Measurements from ENCODE around the gene CHID1.
A peak's percentile ranks its signal among the peaks of the same experiment; 100 is the strongest.

CHID1 gene

GRCh38 chr11:870127-870413, 40.5 kb downstream of the CHID1 start:
- Histone ChIP-seq H3K9me3 (ENCODE audit: control insufficient read depth, insufficient read depth, low read length) (no peaks in the 10 kb centered on the region), H3K27me3 (ENCODE audit: control insufficient read depth, insufficient read depth, low read length) (no peaks in the 10 kb centered on the region), H3K4me1 (ENCODE audit: control insufficient read depth, insufficient read depth, low read length) (no peaks in the 10 kb centered on the region), H3K9ac (ENCODE audit: low read depth, low read length) (no peak overlapping the region), H3K27ac (ENCODE audit: low read depth, low read length) (no peak overlapping the region), H3K4me3 (ENCODE audit: low read depth, low read length) (no peak overlapping the region), H3K36me3 (ENCODE audit: control insufficient read depth, insufficient read depth, low read length) (peaks cover 20% of the 10 kb centered on the region)

GRCh38 chr11:869399-870126, 41.0 kb downstream of the CHID1 start:
- Histone ChIP-seq H3K36me3 (ENCODE audit: control insufficient read depth, insufficient read depth, low read length) (peaks cover 17% of the 10 kb centered on the region), H3K27ac (ENCODE audit: low read depth, low read length) (no peak overlapping the region), H3K27me3 (ENCODE audit: control insufficient read depth, insufficient read depth, low read length) (no peaks in the 10 kb centered on the region), H3K4me3 (ENCODE audit: low read depth, low read length) (no peak overlapping the region), H3K9ac (ENCODE audit: low read depth, low read length) (no peak overlapping the region), H3K9me3 (ENCODE audit: control insufficient read depth, insufficient read depth, low read length) (no peaks in the 10 kb centered on the region), H3K4me1 (ENCODE audit: control insufficient read depth, insufficient read depth, low read length) (no peaks in the 10 kb centered on the region)

GRCh38 chr11:868802-869201, 41.8 kb downstream of the CHID1 start:
- no peak overlapping the region for H3K4me3 ChIP-seq (ENCODE audit: low read depth, low read length)
- H3K9me3 ChIP-seq (ENCODE audit: control insufficient read depth, insufficient read depth, low read length) = no peaks in the 10 kb centered on the region
- peaks cover under 1% of the 10 kb centered on the region; the same call in 1 of the 2 replicates for H3K4me1 ChIP-seq (ENCODE audit: control insufficient read depth, insufficient read depth, low read length)
- H3K27me3 ChIP-seq (ENCODE audit: control insufficient read depth, insufficient read depth, low read length) = no peaks in the 10 kb centered on the region
- H3K27ac ChIP-seq (ENCODE audit: low read depth, low read length) = no peak overlapping the region
- H3K9ac ChIP-seq (ENCODE audit: low read depth, low read length) = no peak overlapping the region
- peaks cover 13% of the 10 kb centered on the region for H3K36me3 ChIP-seq (ENCODE audit: control insufficient read depth, insufficient read depth, low read length)

- H3K9me3 ChIP-seq (ENCODE audit: control insufficient read depth, insufficient read depth, low read length) = no peaks in the 10 kb centered on the region
- no peak overlapping the region for H3K27ac ChIP-seq (ENCODE audit: low read depth, low read length)
- H3K36me3 ChIP-seq (ENCODE audit: control insufficient read depth, insufficient read depth, low read length) = peaks cover 13% of the 10 kb centered on the region
- H3K9ac ChIP-seq (ENCODE audit: low read depth, low read length) = no peak overlapping the region
- H3K4me3 ChIP-seq (ENCODE audit: low read depth, low read length) = no peak overlapping the region
- peaks cover 5% of the 10 kb centered on the region for H3K4me1 ChIP-seq (ENCODE audit: control insufficient read depth, insufficient read depth, low read length)
- no peaks in the 10 kb centered on the region for H3K27me3 ChIP-seq (ENCODE audit: control insufficient read depth, insufficient read depth, low read length)
Observed at GRCh38 chr11:868394-868793, 42.2 kb downstream of the CHID1 start.

- Histone ChIP-seq H3K36me3 (ENCODE audit: control insufficient read depth, insufficient read depth, low read length) (peaks cover 13% of the 10 kb centered on the region), H3K4me1 (ENCODE audit: control insufficient read depth, insufficient read depth, low read length) (peaks cover 9% of the 10 kb centered on the region), H3K9me3 (ENCODE audit: control insufficient read depth, insufficient read depth, low read length) (no peaks in the 10 kb centered on the region), H3K27me3 (ENCODE audit: control insufficient read depth, insufficient read depth, low read length) (no peaks in the 10 kb centered on the region), H3K9ac (ENCODE audit: low read depth, low read length) (no peak overlapping the region), H3K27ac (ENCODE audit: low read depth, low read length) (no peak overlapping the region), H3K4me3 (ENCODE audit: low read depth, low read length) (no peak overlapping the region)
Observed at GRCh38 chr11:867856-868358, 42.7 kb downstream of the CHID1 start.

GRCh38 chr11:866481-866880, 44.1 kb downstream of the CHID1 start:
- no peak overlapping the region for H3K4me3 ChIP-seq (ENCODE audit: low read depth, low read length)
- H3K27me3 ChIP-seq (ENCODE audit: control insufficient read depth, insufficient read depth, low read length) = no peaks in the 10 kb centered on the region
- H3K27ac ChIP-seq (ENCODE audit: low read depth, low read length) = no peak overlapping the region
- peaks cover 13% of the 10 kb centered on the region for H3K36me3 ChIP-seq (ENCODE audit: control insufficient read depth, insufficient read depth, low read length)
- H3K9ac ChIP-seq (ENCODE audit: low read depth, low read length) = no peak overlapping the region
- no peaks in the 10 kb centered on the region for H3K9me3 ChIP-seq (ENCODE audit: control insufficient read depth, insufficient read depth, low read length)
- H3K4me1 ChIP-seq (ENCODE audit: control insufficient read depth, insufficient read depth, low read length) = peaks cover 20% of the 10 kb centered on the region

GRCh38 chr11:865462-866430, 44.9 kb downstream of the CHID1 start:
- Histone ChIP-seq H3K27ac (ENCODE audit: low read depth, low read length) (no peak overlapping the region), H3K4me1 (ENCODE audit: control insufficient read depth, insufficient read depth, low read length) (peaks cover 20% of the 10 kb centered on the region), H3K36me3 (ENCODE audit: control insufficient read depth, insufficient read depth, low read length) (peaks cover 13% of the 10 kb centered on the region), H3K9me3 (ENCODE audit: control insufficient read depth, insufficient read depth, low read length) (no peaks in the 10 kb centered on the region), H3K9ac (ENCODE audit: low read depth, low read length) (no peak overlapping the region), H3K4me3 (ENCODE audit: low read depth, low read length) (no peak overlapping the region), H3K27me3 (ENCODE audit: control insufficient read depth, insufficient read depth, low read length) (no peaks in the 10 kb centered on the region)

- H3K9me3 ChIP-seq (ENCODE audit: control insufficient read depth, insufficient read depth, low read length) = no peaks in the 10 kb centered on the region
- no peak overlapping the region for H3K9ac ChIP-seq (ENCODE audit: low read depth, low read length)
- H3K36me3 ChIP-seq (ENCODE audit: control insufficient read depth, insufficient read depth, low read length) = peaks cover 13% of the 10 kb centered on the region
- peaks cover 20% of the 10 kb centered on the region for H3K4me1 ChIP-seq (ENCODE audit: control insufficient read depth, insufficient read depth, low read length)
- no peak overlapping the region for H3K4me3 ChIP-seq (ENCODE audit: low read depth, low read length)
- no peak overlapping the region for H3K27ac ChIP-seq (ENCODE audit: low read depth, low read length)
- no peaks in the 10 kb centered on the region for H3K27me3 ChIP-seq (ENCODE audit: control insufficient read depth, insufficient read depth, low read length)
Observed at GRCh38 chr11:864898-865297, 45.7 kb downstream of the CHID1 start.

- H3K4me1 ChIP-seq (ENCODE audit: control insufficient read depth, insufficient read depth, low read length) = peaks cover 20% of the 10 kb centered on the region
- peaks cover 13% of the 10 kb centered on the region for H3K36me3 ChIP-seq (ENCODE audit: control insufficient read depth, insufficient read depth, low read length)
- H3K27ac ChIP-seq (ENCODE audit: low read depth, low read length) = peak overlapping the region; percentile 86
- no peaks in the 10 kb centered on the region for H3K9me3 ChIP-seq (ENCODE audit: control insufficient read depth, insufficient read depth, low read length)
- H3K4me3 ChIP-seq (ENCODE audit: low read depth, low read length) = no peak overlapping the region
- H3K27me3 ChIP-seq (ENCODE audit: control insufficient read depth, insufficient read depth, low read length) = no peaks in the 10 kb centered on the region
- no peak overlapping the region for H3K9ac ChIP-seq (ENCODE audit: low read depth, low read length)
Observed at GRCh38 chr11:863910-864827, 46.4 kb downstream of the CHID1 start.

GRCh38 chr11:863023-863909, 47.3 kb downstream of the CHID1 start:
- H3K36me3 ChIP-seq (ENCODE audit: control insufficient read depth, insufficient read depth, low read length) = peaks cover 10% of the 10 kb centered on the region
- H3K27me3 ChIP-seq (ENCODE audit: control insufficient read depth, insufficient read depth, low read length) = no peaks in the 10 kb centered on the region
- H3K27ac ChIP-seq (ENCODE audit: low read depth, low read length) = peak overlapping the region; percentile 86
- peaks cover 20% of the 10 kb centered on the region for H3K4me1 ChIP-seq (ENCODE audit: control insufficient read depth, insufficient read depth, low read length)
- H3K9ac ChIP-seq (ENCODE audit: low read depth, low read length) = no peak overlapping the region
- no peaks in the 10 kb centered on the region for H3K9me3 ChIP-seq (ENCODE audit: control insufficient read depth, insufficient read depth, low read length)
- no peak overlapping the region; the same call in 1 of the 2 replicates for H3K4me3 ChIP-seq (ENCODE audit: low read depth, low read length)

Data from HUES48 (cell line).